ENCODE results near the gene G6PD. TPM values are rescaled to one million over a fixed set of nuclear protein-coding genes. Genes with fewer than 3 reads are reported as not detected.

Gene G6PD
- total and polyA plus RNA-seq, 4 donors: 18.4 to 45.5 (median 36.2) TPM

DNA sequence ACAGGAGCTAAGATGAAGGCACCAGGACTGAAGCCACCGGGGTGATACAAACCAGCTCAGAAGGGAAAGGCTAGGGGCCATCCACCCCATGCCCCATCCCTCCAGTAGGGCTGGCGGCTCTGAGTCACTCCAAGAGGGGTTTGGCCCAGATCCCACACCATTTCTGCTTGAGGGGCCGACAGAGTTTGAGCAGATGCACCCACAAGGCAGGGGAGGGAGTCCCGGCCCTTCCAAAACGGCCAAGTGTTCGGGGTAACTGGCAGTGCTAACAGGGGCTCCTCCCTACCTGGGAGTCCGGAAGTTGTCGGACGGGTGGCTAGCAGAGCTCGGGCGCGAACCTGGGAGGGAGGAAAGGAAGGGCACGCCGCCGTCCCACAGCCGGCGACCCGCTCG lies 56.6 kb downstream of the G6PD start:
- no peaks in the 10 kb centered on the region for H3K27me3 ChIP-seq (ENCODE audit: control insufficient read depth, insufficient read depth, low read length)
- peak overlapping the region; percentile 46 for H3K4me3 ChIP-seq (ENCODE audit: low read depth, low read length)
- H3K36me3 ChIP-seq (ENCODE audit: control insufficient read depth, insufficient read depth, low read length): peaks cover 21% of the 10 kb centered on the region
- no peaks in the 10 kb centered on the region for H3K9me3 ChIP-seq (ENCODE audit: control insufficient read depth, insufficient read depth, low read length)
- 32% methylated on average over 19 of the region's 19 CpGs for WGBS (ENCODE audit: insufficient coverage)
- peak in 1 of 6 donors; percentile 28 for DNase-seq (ENCODE audit: low read depth in 4 of 6, low spot score in 6 of 6)
- H3K4me1 ChIP-seq (ENCODE audit: control insufficient read depth, insufficient read depth, low read length): peaks cover 35% of the 10 kb centered on the region
- peak overlapping the region; percentile 40 for H3K27ac ChIP-seq (ENCODE audit: low read depth, low read length)

GRCh38 chrX:154489182-154489581 lies 57.5 kb downstream of the G6PD start:
- Histone ChIP-seq H3K27ac (ENCODE audit: low read depth, low read length) (no peak overlapping the region), H3K36me3 (ENCODE audit: control insufficient read depth, insufficient read depth, low read length) (peaks cover 29% of the 10 kb centered on the region), H3K27me3 (ENCODE audit: control insufficient read depth, insufficient read depth, low read length) (no peaks in the 10 kb centered on the region), H3K4me1 (ENCODE audit: control insufficient read depth, insufficient read depth, low read length) (peaks cover 43% of the 10 kb centered on the region), H3K4me3 (ENCODE audit: low read depth, low read length) (peak overlapping the region; percentile 46), H3K9me3 (ENCODE audit: control insufficient read depth, insufficient read depth, low read length) (no peaks in the 10 kb centered on the region)
- DNase-seq (ENCODE audit: low read depth in 4 of 6, low spot score in 6 of 6): no peak
- WGBS (ENCODE audit: insufficient coverage): 83% methylated on average over 4 of the region's 4 CpGs

- no peak for DNase-seq (ENCODE audit: low read depth in 4 of 6, low spot score in 6 of 6)
- H3K4me1 ChIP-seq (ENCODE audit: control insufficient read depth, insufficient read depth, low read length): peaks cover 45% of the 10 kb centered on the region
- H3K9me3 ChIP-seq (ENCODE audit: control insufficient read depth, insufficient read depth, low read length): no peaks in the 10 kb centered on the region
- no peaks in the 10 kb centered on the region for H3K27me3 ChIP-seq (ENCODE audit: control insufficient read depth, insufficient read depth, low read length)
- WGBS (ENCODE audit: insufficient coverage): 91% methylated on average over 19 of the region's 20 CpGs
- no peak overlapping the region for H3K4me3 ChIP-seq (ENCODE audit: low read depth, low read length)
- H3K27ac ChIP-seq (ENCODE audit: low read depth, low read length): no peak overlapping the region
- H3K36me3 ChIP-seq (ENCODE audit: control insufficient read depth, insufficient read depth, low read length): peaks cover 32% of the 10 kb centered on the region
Measured at GRCh38 chrX:154488336-154489075, 58.1 kb downstream of the G6PD start.

DNA sequence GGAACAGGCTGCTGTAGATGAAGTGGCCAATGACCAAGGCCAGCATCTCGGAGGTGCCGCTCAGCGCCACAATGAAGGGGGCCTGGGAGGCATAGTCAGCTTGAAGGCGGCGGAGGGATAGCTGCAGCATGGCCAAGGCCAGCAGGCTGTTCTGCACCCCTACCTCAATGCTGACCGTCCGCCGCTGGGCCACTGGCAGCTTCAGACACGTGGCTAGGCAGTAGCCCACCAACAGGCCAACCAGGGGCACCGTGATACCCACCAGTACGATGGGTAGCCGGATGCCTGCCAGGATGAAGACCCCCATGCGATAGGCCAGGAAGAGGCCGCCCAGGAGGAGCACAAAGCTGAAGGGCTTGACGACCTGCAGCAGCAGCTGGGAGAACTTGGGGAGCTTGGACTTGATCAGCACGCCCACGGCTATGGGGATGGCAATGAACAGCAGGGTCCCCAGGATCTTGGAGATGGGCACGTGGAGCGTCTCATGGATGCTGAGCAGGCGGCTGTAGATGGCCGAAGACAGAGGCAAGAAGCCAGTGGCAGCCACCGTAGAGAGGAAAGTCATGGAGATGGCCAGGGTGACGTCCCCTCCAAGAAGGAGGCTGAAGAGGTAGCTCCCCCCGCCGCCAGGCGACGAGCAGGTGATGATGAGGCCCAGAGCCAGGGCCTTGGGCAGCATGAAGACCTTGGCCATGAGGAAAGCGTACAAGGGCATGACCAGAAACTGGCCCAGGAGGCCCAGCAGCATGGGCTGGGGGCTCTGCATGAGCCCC lies 58.9 kb downstream of the G6PD start:
- Histone ChIP-seq H3K4me1 (ENCODE audit: control insufficient read depth, insufficient read depth, low read length) (peaks cover 45% of the 10 kb centered on the region), H3K27me3 (ENCODE audit: control insufficient read depth, insufficient read depth, low read length) (no peaks in the 10 kb centered on the region), H3K36me3 (ENCODE audit: control insufficient read depth, insufficient read depth, low read length) (peaks cover 35% of the 10 kb centered on the region), H3K27ac (ENCODE audit: low read depth, low read length) (no peak overlapping the region), H3K4me3 (ENCODE audit: low read depth, low read length) (no peak overlapping the region), H3K9me3 (ENCODE audit: control insufficient read depth, insufficient read depth, low read length) (no peaks in the 10 kb centered on the region)
- WGBS (ENCODE audit: insufficient coverage): 89% methylated on average over 28 of the region's 28 CpGs
- DNase-seq (ENCODE audit: low read depth in 4 of 6, low spot score in 6 of 6): no peak

DNA sequence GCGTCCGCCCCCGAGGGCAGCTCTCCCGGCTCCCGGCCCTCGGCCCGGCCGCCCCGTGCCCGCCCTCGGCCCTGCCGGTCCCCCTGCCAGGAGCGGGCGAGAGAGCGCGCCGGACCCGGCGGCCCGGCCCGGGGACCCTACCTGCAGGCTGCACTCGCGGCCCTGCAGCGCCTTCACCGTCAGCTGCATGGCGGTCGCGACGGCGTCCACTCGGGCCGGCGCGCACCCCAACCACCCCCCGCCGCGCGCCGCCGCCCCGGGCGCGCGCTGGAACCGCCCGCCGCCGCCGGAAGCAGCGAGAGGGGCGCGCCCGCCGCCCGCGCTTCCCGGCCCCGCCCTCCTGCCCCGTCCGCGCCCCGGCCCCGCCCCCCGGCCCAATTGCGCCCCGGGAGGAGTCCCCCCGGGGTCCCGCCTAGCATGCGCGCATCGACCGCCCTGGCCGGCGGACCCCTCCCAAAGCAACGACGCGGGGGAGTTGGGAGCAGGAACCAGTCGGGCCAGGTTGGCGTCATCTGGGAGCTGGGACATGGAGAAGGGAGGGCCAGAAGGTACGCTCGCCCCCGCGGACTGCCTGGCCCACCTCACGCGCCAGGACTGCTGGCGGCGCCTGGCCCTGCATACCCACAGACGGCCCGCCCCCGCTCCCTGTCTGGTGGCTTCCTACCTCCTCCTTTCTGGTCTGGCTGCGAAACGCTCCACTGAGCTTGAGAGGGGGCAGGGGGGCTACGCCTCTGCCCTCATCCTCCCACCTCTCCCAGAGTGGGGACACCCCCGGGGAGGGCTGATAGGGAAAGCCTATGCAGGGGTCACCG lies 60.0 kb downstream of the G6PD start, which contains the start of gene UBL4A:
UBL4A (minus strand) TSS at position 220 of the 812 bp plus-strand sequence; CDS start at position 189, 31 bp downstream.
- WGBS (ENCODE audit: insufficient coverage): 22% methylated on average over 84 of the region's 95 CpGs
- H3K9me3 ChIP-seq (ENCODE audit: control insufficient read depth, insufficient read depth, low read length): no peaks in the 10 kb centered on the region
- DNase-seq (ENCODE audit: low read depth in 4 of 6, low spot score in 6 of 6): peak in 2 of 6 donors; percentile 58 to 71
- H3K4me1 ChIP-seq (ENCODE audit: control insufficient read depth, insufficient read depth, low read length): peaks cover 45% of the 10 kb centered on the region
- peaks cover 37% of the 10 kb centered on the region for H3K36me3 ChIP-seq (ENCODE audit: control insufficient read depth, insufficient read depth, low read length)
- H3K27me3 ChIP-seq (ENCODE audit: control insufficient read depth, insufficient read depth, low read length): no peaks in the 10 kb centered on the region
- peak within 1 kb of the TSS; percentile 45 for H3K4me3 ChIP-seq (ENCODE audit: low read depth, low read length)
- peak within 1 kb of the TSS; percentile 25 for H3K27ac ChIP-seq (ENCODE audit: low read depth, low read length)

GRCh38 chrX:154486052-154486395 lies 60.6 kb downstream of the G6PD start:
- H3K4me3 ChIP-seq (ENCODE audit: low read depth, low read length): peak overlapping the region; percentile 45
- H3K9me3 ChIP-seq (ENCODE audit: control insufficient read depth, insufficient read depth, low read length): no peaks in the 10 kb centered on the region
- DNase-seq (ENCODE audit: low read depth in 4 of 6, low spot score in 6 of 6): peak in 2 of 6 donors; percentile 10 to 33
- H3K27me3 ChIP-seq (ENCODE audit: control insufficient read depth, insufficient read depth, low read length): no peaks in the 10 kb centered on the region
- H3K4me1 ChIP-seq (ENCODE audit: control insufficient read depth, insufficient read depth, low read length): peaks cover 42% of the 10 kb centered on the region
- WGBS (ENCODE audit: insufficient coverage): 24% methylated on average over 35 of the region's 35 CpGs
- peaks cover 37% of the 10 kb centered on the region for H3K36me3 ChIP-seq (ENCODE audit: control insufficient read depth, insufficient read depth, low read length)
- no peak overlapping the region for H3K27ac ChIP-seq (ENCODE audit: low read depth, low read length)

- peak in 1 of 6 donors; percentile 21 for DNase-seq (ENCODE audit: low read depth in 4 of 6, low spot score in 6 of 6)
- WGBS (ENCODE audit: insufficient coverage): 57% methylated on average over 35 of the region's 35 CpGs
- no peak overlapping the region for H3K27ac ChIP-seq (ENCODE audit: low read depth, low read length)
- H3K4me3 ChIP-seq (ENCODE audit: low read depth, low read length): peak overlapping the region; percentile 16
- H3K4me1 ChIP-seq (ENCODE audit: control insufficient read depth, insufficient read depth, low read length): peaks cover 40% of the 10 kb centered on the region
- no peaks in the 10 kb centered on the region for H3K27me3 ChIP-seq (ENCODE audit: control insufficient read depth, insufficient read depth, low read length)
- H3K9me3 ChIP-seq (ENCODE audit: control insufficient read depth, insufficient read depth, low read length): no peaks in the 10 kb centered on the region
- peaks cover 37% of the 10 kb centered on the region for H3K36me3 ChIP-seq (ENCODE audit: control insufficient read depth, insufficient read depth, low read length)
Measured at GRCh38 chrX:154485150-154486051, 61.2 kb downstream of the G6PD start.

DNA sequence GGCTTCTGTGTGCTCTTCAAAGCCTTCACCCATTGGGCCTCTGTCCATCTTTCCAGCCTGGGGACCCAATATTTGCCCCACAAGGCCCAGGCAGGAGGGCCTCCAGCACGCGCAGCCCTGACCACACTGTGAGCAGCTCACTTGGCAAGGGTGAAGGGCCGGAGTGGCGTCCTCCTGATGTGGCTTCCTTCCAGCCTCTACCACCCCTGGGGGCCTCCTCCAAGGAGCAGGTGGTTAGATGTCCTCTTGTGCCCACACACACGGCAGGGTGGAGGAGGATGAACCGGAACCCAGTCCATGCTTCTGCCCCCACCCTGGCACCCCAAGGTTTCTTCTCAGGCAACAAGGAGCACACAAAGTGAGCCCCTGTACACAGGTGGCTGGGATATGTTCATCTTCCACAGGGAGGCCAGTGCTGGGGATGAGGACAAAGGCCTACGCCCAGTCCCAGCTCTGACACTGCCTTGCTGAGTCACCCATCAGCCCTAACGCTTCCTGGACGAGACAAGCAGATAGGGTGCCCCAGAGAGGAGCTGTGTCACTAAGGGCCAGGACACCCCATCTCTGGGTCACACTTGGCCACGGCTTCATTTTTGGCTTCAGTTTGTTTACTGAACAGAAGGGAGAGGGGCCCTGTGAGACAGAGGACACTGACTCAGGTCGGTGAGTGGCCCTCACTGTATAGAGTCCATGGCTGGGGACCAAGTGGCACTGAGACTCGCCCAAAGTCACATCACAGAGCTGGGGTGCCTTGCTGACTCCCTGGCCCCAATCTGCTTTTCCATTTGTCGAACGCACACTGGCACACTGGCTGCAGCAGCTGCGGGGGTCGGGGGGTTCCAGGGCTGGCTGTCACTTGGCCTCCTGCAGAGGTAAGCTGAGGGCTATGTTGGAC lies 62.1 kb downstream of the G6PD start:
- H3K4me1 ChIP-seq (ENCODE audit: control insufficient read depth, insufficient read depth, low read length): peaks cover 34% of the 10 kb centered on the region
- H3K27ac ChIP-seq (ENCODE audit: low read depth, low read length): no peak overlapping the region
- no peaks in the 10 kb centered on the region for H3K9me3 ChIP-seq (ENCODE audit: control insufficient read depth, insufficient read depth, low read length)
- H3K27me3 ChIP-seq (ENCODE audit: control insufficient read depth, insufficient read depth, low read length): no peaks in the 10 kb centered on the region
- 87% methylated on average over 14 of the region's 16 CpGs for WGBS (ENCODE audit: insufficient coverage)
- peaks cover 37% of the 10 kb centered on the region for H3K36me3 ChIP-seq (ENCODE audit: control insufficient read depth, insufficient read depth, low read length)
- no peak overlapping the region for H3K4me3 ChIP-seq (ENCODE audit: low read depth, low read length)
- no peak for DNase-seq (ENCODE audit: low read depth in 4 of 6, low spot score in 6 of 6)
